Heart left ventricle (tissue), 13 donors: ENCODE data around the gene NXPH3.

Source experiments
- POLR2A ChIP-seq, 2 donors: fragments of 450-650 bp; IDR thresholded peaks; one replicate each; pipeline ENCODE4 v1.6.1; 2017; ENCODE audit warnings: antibody characterized with exemption in 2 of 2, mild to moderate bottlenecking in 2 of 2, moderate library complexity in 2 of 2
- TF ChIP-seq, protein P1 (sequence below), 12 donors: fragments of 200-600 bp; sonication (generic) in 4 of 12; IDR thresholded peaks; one replicate each; pipeline versions ENCODE4 v1.5.0 to v1.8.0; 2018 to 2022; ENCODE audit warnings: antibody characterized with exemption in 12 of 12, mild to moderate bottlenecking in 5 of 12
- donor health status: ischemic (EF 13 %, LVEDD 7.1; RV severe dilation, severe dysfunction).
- donor health status: DM: no; HTN: yes; CAD: no.
- donor health status: DM: no; HTN: no; CAD: no.
- donor health status: ischemic (EF 25% LVEDD 6.9; RV normal size, moderate dysfunction).
- donor health status: ischemic (EF 25% LVEDD 5.7; RV mildly dilated, moderate dysfunction).
- donor health status: ischemic (EF 35%, LVEDD 5.7; RV mildly dilated, moderate dysfunction).
- donor health status: nonischemic (EF 11% LVEDD 7.7; RV severe dilation, severe dysfunction).
- donor health status: DM: yes; HTN: yes; CAD: no.
- donor health status: PGD.
- donor health status: ischemic (EF 29% LVEDD 5.4; RV normal size, mild dysfunction).
- donor health status: nonischemic (EF 23%, LVEDD 6.1; RV moderate dilation, normal function).

DNA sequence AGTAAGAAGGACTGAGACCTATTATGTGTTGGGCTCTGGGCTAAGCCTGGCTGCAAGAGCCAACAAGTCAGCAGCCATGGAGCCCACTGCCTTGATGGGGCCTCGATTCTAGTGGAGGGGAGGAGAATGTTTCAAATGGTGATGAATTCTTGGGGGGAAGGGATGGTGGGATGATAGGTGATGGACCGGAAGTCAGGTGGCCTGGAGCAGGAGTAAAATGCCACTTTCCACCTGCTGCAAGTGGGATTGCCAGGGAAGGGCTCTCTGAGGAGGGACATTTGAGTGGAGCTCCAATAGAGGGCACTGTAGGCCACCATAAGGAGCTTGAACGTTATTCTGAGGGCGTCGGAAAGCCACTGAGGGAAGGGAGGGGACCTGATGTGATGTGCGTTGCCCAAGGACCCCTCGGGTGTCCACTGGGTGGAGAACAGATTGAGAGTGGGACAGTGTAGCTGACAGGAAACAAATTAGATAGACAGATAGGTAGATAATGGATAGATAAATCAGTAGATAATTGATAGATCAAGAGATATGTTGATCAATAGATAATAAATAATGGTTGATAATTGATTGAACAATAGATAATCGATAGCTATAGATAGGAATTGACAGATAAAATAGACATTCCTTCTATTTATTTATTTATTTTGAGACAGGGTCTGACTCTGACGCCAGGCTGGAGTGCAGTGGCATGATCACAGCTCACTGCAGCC lies 18.2 kb upstream of the NXPH3 start:
- TF ChIP-seq, protein P1, sequence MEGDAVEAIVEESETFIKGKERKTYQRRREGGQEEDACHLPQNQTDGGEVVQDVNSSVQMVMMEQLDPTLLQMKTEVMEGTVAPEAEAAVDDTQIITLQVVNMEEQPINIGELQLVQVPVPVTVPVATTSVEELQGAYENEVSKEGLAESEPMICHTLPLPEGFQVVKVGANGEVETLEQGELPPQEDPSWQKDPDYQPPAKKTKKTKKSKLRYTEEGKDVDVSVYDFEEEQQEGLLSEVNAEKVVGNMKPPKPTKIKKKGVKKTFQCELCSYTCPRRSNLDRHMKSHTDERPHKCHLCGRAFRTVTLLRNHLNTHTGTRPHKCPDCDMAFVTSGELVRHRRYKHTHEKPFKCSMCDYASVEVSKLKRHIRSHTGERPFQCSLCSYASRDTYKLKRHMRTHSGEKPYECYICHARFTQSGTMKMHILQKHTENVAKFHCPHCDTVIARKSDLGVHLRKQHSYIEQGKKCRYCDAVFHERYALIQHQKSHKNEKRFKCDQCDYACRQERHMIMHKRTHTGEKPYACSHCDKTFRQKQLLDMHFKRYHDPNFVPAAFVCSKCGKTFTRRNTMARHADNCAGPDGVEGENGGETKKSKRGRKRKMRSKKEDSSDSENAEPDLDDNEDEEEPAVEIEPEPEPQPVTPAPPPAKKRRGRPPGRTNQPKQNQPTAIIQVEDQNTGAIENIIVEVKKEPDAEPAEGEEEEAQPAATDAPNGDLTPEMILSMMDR (IDR thresholded peaks at IDR 0.05) = peak in 11 of 12 donors; percentile 33 to 59 (median 49)
- TF ChIP-seq POLR2A (IDR thresholded peaks at IDR 0.05) = no peak
